RWPE2 (cell line): Measurements from ENCODE around the gene ZNF621.

Experiments
- ATAC-seq: fragments of 200-7000 bp; cut with Tn5 transposase; 3 replicates; pipeline ENCODE4 v1.9.1; 2021; ENCODE audit warnings: low read depth
- DNase-seq: peaks from one replicate; pipeline ENCODE4 v3.0.0-alpha.2; 2020; ENCODE audit warnings: low spot score
- H3K27ac ChIP-seq: fragments of 450-650 bp; 2 replicates; pipeline ENCODE4 v1.5.1; 2017; ENCODE audit warnings: mild to moderate bottlenecking; ENCODE audit not compliant: poor library complexity, severe bottlenecking
- H3K27me3 ChIP-seq: fragments of 250-450 bp; sonication (Bioruptor Pico); 2 replicates; pipeline ENCODE4 v1.5.1; 2021; ENCODE audit warnings: mild to moderate bottlenecking, moderate library complexity; ENCODE audit not compliant: insufficient read depth, poor library complexity, severe bottlenecking
- H3K36me3 ChIP-seq: fragments of 250-450 bp; sonication (Bioruptor Pico); 2 replicates; pipeline ENCODE4 v1.5.1; 2020; ENCODE audit warnings: low read depth, mild to moderate bottlenecking, moderate library complexity
- H3K4me1 ChIP-seq: fragments of 250-450 bp; sonication (Bioruptor Pico); 2 replicates; pipeline ENCODE4 v1.5.1; 2021; ENCODE audit warnings: mild to moderate bottlenecking, moderate library complexity; ENCODE audit not compliant: insufficient read depth, poor library complexity, severe bottlenecking
- H3K4me3 ChIP-seq: fragments of 250-450 bp; sonication (Bioruptor Pico); 2 replicates; pipeline ENCODE4 v1.5.1; 2021; ENCODE audit warnings: mild to moderate bottlenecking, moderate library complexity; ENCODE audit not compliant: severe bottlenecking
- H3K9me3 ChIP-seq: fragments of 250-450 bp; sonication (Bioruptor Pico); 2 replicates; pipeline ENCODE4 v1.5.1; 2021; ENCODE audit warnings: mild to moderate bottlenecking, moderate library complexity; ENCODE audit not compliant: severe bottlenecking
- TF ChIP-seq, protein P1 (sequence below): fragments of 450-650 bp; IDR thresholded peaks from one replicate; pipeline ENCODE4 v1.5.1; 2017; ENCODE audit warnings: mild to moderate bottlenecking, moderate library complexity; ENCODE audit not compliant: poor library complexity, severe bottlenecking

Gene ZNF621

DNA sequence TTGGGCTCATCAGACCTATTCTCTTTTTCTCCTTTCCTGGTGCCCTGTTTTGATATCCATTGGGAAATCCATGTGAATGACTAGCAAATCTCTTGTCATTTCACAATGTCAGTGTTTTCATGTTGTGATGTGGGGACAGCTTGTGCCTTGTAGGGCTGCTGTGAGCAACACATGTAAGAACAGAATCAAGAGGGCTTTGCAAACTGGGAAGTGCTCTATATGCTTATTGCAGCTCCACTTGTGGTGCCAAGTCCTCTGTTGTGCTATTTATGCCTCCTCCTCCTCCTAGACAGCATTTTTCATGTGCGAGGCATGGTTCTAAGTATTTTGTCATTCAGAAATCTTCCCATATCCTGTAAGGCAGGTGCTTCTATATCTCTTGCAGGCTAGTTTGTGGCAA, 56.4 kb downstream of the ZNF621 start:
- H3K4me3 ChIP-seq = no peak overlapping the region
- H3K27me3 ChIP-seq = no peaks in the 10 kb centered on the region
- DNase-seq (no peak), ATAC-seq (no peak)
- TF ChIP-seq, protein P1, sequence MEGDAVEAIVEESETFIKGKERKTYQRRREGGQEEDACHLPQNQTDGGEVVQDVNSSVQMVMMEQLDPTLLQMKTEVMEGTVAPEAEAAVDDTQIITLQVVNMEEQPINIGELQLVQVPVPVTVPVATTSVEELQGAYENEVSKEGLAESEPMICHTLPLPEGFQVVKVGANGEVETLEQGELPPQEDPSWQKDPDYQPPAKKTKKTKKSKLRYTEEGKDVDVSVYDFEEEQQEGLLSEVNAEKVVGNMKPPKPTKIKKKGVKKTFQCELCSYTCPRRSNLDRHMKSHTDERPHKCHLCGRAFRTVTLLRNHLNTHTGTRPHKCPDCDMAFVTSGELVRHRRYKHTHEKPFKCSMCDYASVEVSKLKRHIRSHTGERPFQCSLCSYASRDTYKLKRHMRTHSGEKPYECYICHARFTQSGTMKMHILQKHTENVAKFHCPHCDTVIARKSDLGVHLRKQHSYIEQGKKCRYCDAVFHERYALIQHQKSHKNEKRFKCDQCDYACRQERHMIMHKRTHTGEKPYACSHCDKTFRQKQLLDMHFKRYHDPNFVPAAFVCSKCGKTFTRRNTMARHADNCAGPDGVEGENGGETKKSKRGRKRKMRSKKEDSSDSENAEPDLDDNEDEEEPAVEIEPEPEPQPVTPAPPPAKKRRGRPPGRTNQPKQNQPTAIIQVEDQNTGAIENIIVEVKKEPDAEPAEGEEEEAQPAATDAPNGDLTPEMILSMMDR = no peak
- no peaks in the 10 kb centered on the region for H3K4me1 ChIP-seq
- H3K9me3 ChIP-seq = no peaks in the 10 kb centered on the region
- H3K27ac ChIP-seq = no peak overlapping the region
- no peaks in the 10 kb centered on the region for H3K36me3 ChIP-seq

DNA sequence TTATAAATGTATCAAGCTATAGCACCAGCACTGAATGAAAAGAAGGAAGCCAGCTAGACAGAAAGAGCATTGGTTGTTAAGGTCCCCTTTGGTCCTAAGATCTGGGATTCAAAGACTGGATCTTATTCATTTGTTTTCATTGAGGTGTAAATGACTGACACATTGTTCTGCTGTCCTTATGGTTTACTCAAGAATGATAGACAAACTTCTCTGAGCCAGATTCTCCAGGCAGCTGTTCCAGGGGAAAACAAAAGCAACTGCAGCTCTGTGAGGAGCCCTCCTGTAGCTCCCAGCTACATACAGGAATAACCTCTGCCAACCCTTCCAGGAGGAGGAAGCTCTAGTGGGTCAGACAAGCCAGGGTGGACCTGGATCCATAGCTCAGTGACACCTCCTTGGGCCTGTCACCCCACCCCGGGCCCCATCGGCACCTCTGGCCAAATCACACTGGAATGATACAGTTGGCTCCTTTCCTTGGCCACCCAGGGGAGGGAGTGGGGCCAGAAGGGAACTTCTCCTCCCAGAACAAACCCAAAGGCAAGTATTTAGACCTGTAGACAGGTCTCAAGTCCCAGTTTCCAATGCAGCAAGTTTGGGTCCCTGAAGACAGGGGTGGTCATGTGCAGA, 57.8 kb downstream of the ZNF621 start:
- no peak for ATAC-seq
- H3K27me3 ChIP-seq = no peaks in the 10 kb centered on the region
- H3K36me3 ChIP-seq = no peaks in the 10 kb centered on the region

DNA sequence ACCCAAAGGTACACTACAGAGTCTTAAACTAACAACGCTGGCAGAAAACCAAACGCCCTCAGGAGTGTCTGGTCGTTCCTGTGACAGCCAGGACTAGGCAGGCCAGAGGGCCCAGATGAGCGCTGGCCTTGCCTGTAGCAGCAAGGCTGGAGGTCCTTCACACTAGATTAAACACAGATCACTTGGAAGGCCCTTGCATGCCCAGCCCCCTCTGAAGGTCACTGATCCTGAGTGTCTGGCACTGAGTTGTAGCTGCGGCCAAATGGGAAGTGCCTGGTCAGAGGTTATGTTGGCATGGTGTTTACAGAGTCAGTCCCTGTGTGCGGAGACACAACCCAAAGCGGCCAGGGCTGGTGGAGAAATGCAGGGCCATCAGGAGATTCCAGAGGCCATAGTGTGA, 58.9 kb downstream of the ZNF621 start:
- no peak overlapping the region for H3K4me3 ChIP-seq

More for the DNA sequence above, 57.8 kb downstream of the ZNF621 start:
- no peak for DNase-seq
- Histone ChIP-seq H3K27ac (no peak overlapping the region), H3K4me3 (no peak overlapping the region), H3K9me3 (no peaks in the 10 kb centered on the region), H3K4me1 (no peaks in the 10 kb centered on the region)
- TF ChIP-seq, protein P1 = no peak

DNA sequence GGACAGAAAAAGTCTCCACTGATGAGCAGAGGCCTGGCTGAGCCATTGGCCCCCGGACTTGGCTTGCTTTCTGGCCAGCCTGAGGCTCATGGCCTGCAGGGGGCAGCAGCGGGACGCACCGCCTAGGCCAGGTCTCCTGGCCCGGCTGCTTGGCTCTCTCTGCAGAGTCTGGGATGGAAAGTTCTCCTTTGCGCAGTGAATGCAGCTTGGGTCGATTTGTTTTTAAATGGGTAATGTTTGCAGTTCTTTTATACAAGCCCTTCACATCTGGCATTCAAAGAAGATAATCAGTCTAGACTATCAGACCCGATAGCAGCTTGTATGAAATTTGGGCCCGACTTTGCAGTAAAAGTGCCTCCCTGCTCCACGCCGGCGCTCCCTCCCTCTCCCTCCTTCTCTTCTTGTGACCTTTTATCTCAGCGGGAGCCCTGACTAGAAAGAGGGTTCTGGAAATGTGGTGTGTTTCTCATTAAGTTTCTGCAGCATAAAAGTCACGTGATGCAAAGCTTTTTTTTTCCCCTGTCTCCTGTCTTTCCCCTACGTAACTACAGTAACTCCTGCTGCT, 59.9 kb downstream of the ZNF621 start:
- Histone ChIP-seq H3K27ac (no peak overlapping the region), H3K4me3 (no peak overlapping the region), H3K36me3 (no peaks in the 10 kb centered on the region), H3K9me3 (no peaks in the 10 kb centered on the region), H3K27me3 (no peaks in the 10 kb centered on the region), H3K4me1 (no peaks in the 10 kb centered on the region)
- ATAC-seq = peak; percentile 81
- TF ChIP-seq, protein P1 = peak; percentile 93
- DNase-seq = peak; percentile 62

More for the DNA sequence above, 58.9 kb downstream of the ZNF621 start:
- Histone ChIP-seq H3K27me3 (no peaks in the 10 kb centered on the region), H3K27ac (no peak overlapping the region), H3K9me3 (no peaks in the 10 kb centered on the region), H3K36me3 (no peaks in the 10 kb centered on the region), H3K4me1 (no peaks in the 10 kb centered on the region)
- TF ChIP-seq, protein P1 = no peak
- DNase-seq = no peak
- no peak for ATAC-seq

DNA sequence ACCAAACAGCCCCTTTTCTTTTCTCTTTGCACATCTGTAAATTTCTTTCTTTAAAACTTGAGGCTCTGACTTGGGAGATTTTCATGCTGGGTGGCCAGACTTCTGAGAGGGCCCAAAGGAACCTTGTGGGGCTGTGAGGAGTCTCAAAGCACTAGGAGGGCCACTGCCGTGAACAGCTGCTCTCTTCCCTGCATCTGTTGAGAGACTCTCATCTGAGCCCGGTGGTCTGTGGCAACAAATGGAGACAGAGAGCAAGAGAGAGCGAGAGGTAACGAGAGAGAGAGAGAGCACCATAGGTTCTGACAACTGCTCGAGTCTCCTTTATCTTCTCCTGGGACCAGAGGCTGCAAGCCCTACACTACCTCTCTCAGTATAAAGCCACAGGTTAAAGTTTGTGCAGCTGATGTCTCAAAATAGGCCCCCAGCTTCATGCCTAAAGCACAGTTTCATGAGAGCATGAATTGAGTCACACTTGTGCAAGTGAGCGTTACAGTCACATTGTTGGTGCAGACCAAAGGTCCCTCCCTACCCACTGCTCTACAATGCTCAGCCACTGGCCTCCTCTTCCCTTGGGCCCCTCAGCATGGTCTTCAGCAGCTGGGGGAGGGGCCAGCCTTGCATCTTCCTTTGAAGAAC, 60.7 kb downstream of the ZNF621 start:
- Histone ChIP-seq H3K9me3 (no peaks in the 10 kb centered on the region), H3K27me3 (no peaks in the 10 kb centered on the region), H3K4me3 (no peak overlapping the region), H3K4me1 (no peaks in the 10 kb centered on the region), H3K36me3 (no peaks in the 10 kb centered on the region), H3K27ac (no peak overlapping the region)
- ATAC-seq (no peak), DNase-seq (no peak)
- TF ChIP-seq, protein P1 = no peak
